IMR-90 (cell line): Measurements from ENCODE around the gene ZNF747. TPM values are rescaled to one million over a fixed set of nuclear protein-coding genes. Genes with fewer than 3 reads are reported as not detected.

Source experiments
- ATAC-seq: fragments of 200-7000 bp; cut with Tn5 transposase; 2 replicates; pipeline ENCODE4 v1.9.1; 2020; ENCODE audit warnings: low read depth, mild to moderate bottlenecking, moderate library complexity
- BruUV-seq: library from RNA; stranded (reverse); fragments of 400-500 nt; replicated peaks from 2 replicates; lab custom pipeline; 2021; lab: Mats Ljungman, UMichigan
- CTCF ChIA-PET: fragments of 300-600 bp; formaldehyde crosslinking; extraction: SDS; loops from one replicate; lab custom pipeline; 2021; ENCODE audit warnings: antibody characterized with exemption; lab: Yijun Ruan, JAX
- POLR2A ChIA-PET: fragments of 300-600 bp; sonication (Branson Sonifier 250); formaldehyde crosslinking; loops from one replicate; lab custom pipeline; 2022; ENCODE audit warnings: antibody characterized with exemption; ENCODE audit not compliant: unreplicated experiment; lab: Charles Lee
- DNase-seq: peaks from one replicate; pipeline ENCODE4 v3.0.0; 2013
- H2AFZ ChIP-seq: replicated peaks from 2 replicates; pipeline ENCODE3; 2013; ENCODE audit warnings: low read length, mild to moderate bottlenecking; ENCODE audit not compliant: poor library complexity
- H2AK5ac ChIP-seq: 2 replicates; pipeline ENCODE4 v1.6.1; 2013; ENCODE audit warnings: low read depth, low read length, inconsistent platforms
- H2AK9ac ChIP-seq: replicated peaks from 2 replicates; pipeline ENCODE3; 2013; ENCODE audit warnings: mild to moderate bottlenecking, low read depth, low read length, moderate library complexity; ENCODE audit not compliant: poor library complexity
- H2BK120ac ChIP-seq: 2 replicates; pipeline ENCODE4 v1.6.1; 2013; ENCODE audit warnings: low read depth, low read length, inconsistent platforms
- H2BK15ac ChIP-seq: 3 replicates; pipeline ENCODE4 v1.6.1; 2013; ENCODE audit warnings: low read depth, low read length, inconsistent platforms
- H2BK20ac ChIP-seq: 2 replicates; pipeline ENCODE4 v1.6.1; 2013; ENCODE audit warnings: low read depth, mild to moderate bottlenecking, inconsistent platforms, low read length, moderate library complexity
- H2BK5ac ChIP-seq: 2 replicates; pipeline ENCODE4 v1.6.1; 2013; ENCODE audit warnings: mild to moderate bottlenecking, low read depth, low read length, inconsistent platforms; ENCODE audit not compliant: poor library complexity, severe bottlenecking
- H3K14ac ChIP-seq: replicated peaks from 2 replicates; pipeline ENCODE4 v1.6.1; 2013; ENCODE audit warnings: low read depth, low read length, inconsistent platforms
- H3K18ac ChIP-seq: 2 replicates; pipeline ENCODE4 v1.6.1; 2013; ENCODE audit warnings: low read depth, low read length, control low read depth
- H3K23ac ChIP-seq: 2 replicates; pipeline ENCODE4 v1.6.1; 2013; ENCODE audit warnings: low read depth, low read length, inconsistent platforms
- H3K27ac ChIP-seq: 2 replicates; pipeline ENCODE4 v1.5.1; 2013; ENCODE audit warnings: mild to moderate bottlenecking, control low read depth, low read length; ENCODE audit not compliant: insufficient read depth
- H3K27me3 ChIP-seq: 2 replicates; pipeline ENCODE4 v1.6.1; 2013; ENCODE audit warnings: low read length; ENCODE audit not compliant: control insufficient read depth, insufficient read depth
- H3K36me3 ChIP-seq: 2 replicates; pipeline ENCODE4 v1.6.1; 2013; ENCODE audit warnings: low read length, mixed read lengths; ENCODE audit not compliant: control insufficient read depth, insufficient read depth
- H3K4ac ChIP-seq: 2 replicates; pipeline ENCODE4 v1.6.1; 2013; ENCODE audit warnings: low read depth, low read length, inconsistent platforms
- H3K4me1 ChIP-seq: 2 replicates; pipeline ENCODE4 v1.6.1; 2013; ENCODE audit warnings: low read length, mixed read lengths; ENCODE audit not compliant: control insufficient read depth, insufficient read depth
- H3K4me2 ChIP-seq: 2 replicates; pipeline ENCODE4 v1.6.1; 2013; ENCODE audit warnings: low read depth, mild to moderate bottlenecking, control low read depth, low read length, moderate library complexity
- H3K4me3 ChIP-seq: 2 replicates; pipeline ENCODE4 v1.5.1; 2013; ENCODE audit warnings: low read depth, mild to moderate bottlenecking, control low read depth, low read length, moderate library complexity; ENCODE audit not compliant: insufficient read depth
- H3K56ac ChIP-seq: 2 replicates; pipeline ENCODE4 v1.6.1; 2013; ENCODE audit warnings: low read length, inconsistent platforms; ENCODE audit not compliant: insufficient read depth; ENCODE audit errors: extremely low read depth
- H3K79me1 ChIP-seq, 2 experiments: 2 replicates each; pipeline ENCODE4 v1.6.1; 2013; ENCODE audit warnings: low read length in 2 of 2, inconsistent platforms in 1 of 2, low read depth in 1 of 2
- H3K9ac ChIP-seq: 2 replicates; pipeline ENCODE4 v1.6.1; 2013; ENCODE audit warnings: low read depth, low read length, control low read depth
- H3K9me1 ChIP-seq: 2 replicates; pipeline ENCODE4 v1.6.1; 2013; ENCODE audit warnings: low read length, inconsistent platforms; ENCODE audit not compliant: insufficient read depth
- H3K9me3 ChIP-seq: 2 replicates; pipeline ENCODE4 v1.6.1; 2013; ENCODE audit warnings: low read length; ENCODE audit not compliant: control insufficient read depth, insufficient read depth
- H4K20me1 ChIP-seq: 2 replicates; pipeline ENCODE4 v1.6.1; 2013; ENCODE audit warnings: low read length, inconsistent platforms; ENCODE audit not compliant: insufficient read depth
- H4K5ac ChIP-seq: 2 replicates; pipeline ENCODE4 v1.6.1; 2013; ENCODE audit warnings: mild to moderate bottlenecking, low read depth, low read length, control low read depth
- H4K8ac ChIP-seq, 2 experiments: 2 replicates each; pipeline ENCODE4 v1.6.1; 2013; ENCODE audit warnings: low read depth in 2 of 2, low read length in 2 of 2, control low read depth in 1 of 2, inconsistent platforms in 1 of 2
- H4K91ac ChIP-seq: 2 replicates; pipeline ENCODE4 v1.6.1; 2013; ENCODE audit warnings: low read depth, low read length, inconsistent platforms; ENCODE audit not compliant: insufficient read depth
- CHD1 ChIP-seq: IDR thresholded peaks from 2 replicates; pipeline ENCODE4 v1.6.1; 2012; ENCODE audit warnings: low read depth, low read length, improper control_type of control experiment
- ELK1 ChIP-seq: fragments of 150-350 bp; IDR thresholded peaks from 2 replicates; pipeline ENCODE4 v1.6.1; 2016; ENCODE audit warnings: low read depth, mild to moderate bottlenecking, low read length, moderate library complexity, borderline replicate concordance
- FOS ChIP-seq: fragments of 150-350 bp; IDR thresholded peaks from 2 replicates; pipeline ENCODE4 v1.6.1; 2016; ENCODE audit warnings: low read depth, low read length
- RAD21 ChIP-seq: IDR thresholded peaks from 2 replicates; pipeline ENCODE4 v1.6.1; 2012; ENCODE audit warnings: low read length, improper control_type of control experiment
- RFX5 ChIP-seq: IDR thresholded peaks from 2 replicates; pipeline ENCODE4 v1.8.0; 2012; ENCODE audit warnings: low read depth, mild to moderate bottlenecking, low read length, moderate library complexity
- WGBS, 2 experiments: methylation state at CpG; one replicate each; pipeline versions ENCODE4 v1.1.5 to v1.1.7; 2013; ENCODE audit warnings: missing lambda C conversion rate in 2 of 2; ENCODE audit not compliant: insufficient read length in 1 of 2; ENCODE audit errors: extremely low coverage in 2 of 2; 5-methylcytosine and 5-hydroxymethylcytosine counted together
- dilution Hi-C: fragments of 300-500 bp; cut with HindIII; formaldehyde crosslinking; loops from one replicate; pipeline ENCODE4 v1.14.3; 2018; ENCODE audit warnings: low sequenced_read_pairs; ENCODE audit not compliant: unreplicated experiment
- in situ Hi-C: fragments of 300-500 bp; cut with MboI; formaldehyde crosslinking; loops from 3 replicates; pipeline ENCODE4 v1.14.3; 2019; ENCODE audit warnings: low sequenced_read_pairs, inconsistent platforms, mixed read lengths
- intact Hi-C: fragments of 100-400 bp; cut with micrococcal nuclease; formaldehyde crosslinking; loops from 2 replicates; pipeline ENCODE4 v1.10.0; 2022
- polyA plus RNA-seq, 3 experiments: library from polyadenylated mRNA; depleted of rRNA; stranded (reverse); fragments of >200 nt; gene quantifications; 2 replicates each; pipeline ENCODE4 v1.2.3, GENCODE V29; 2012; ENCODE audit warnings: low replicate concordance in 1 of 3
- total RNA-seq: library from RNA; depleted of rRNA; stranded (reverse); fragments of >200 nt; gene quantifications from 2 replicates; pipeline ENCODE4 v1.2.3, GENCODE V29; 2012

Gene ZNF747
- total and polyA plus RNA-seq, 2 of the 4 experiments (the other 2 are of a cell fraction): 2.0 to 2.9 TPM

GRCh38 chr16:30491744-30492308 lies 42.8 kb downstream of the ZNF747 start:
- dilution Hi-C loops (no loop called here), intact Hi-C loops (no loop called here), in situ Hi-C loops (no loop called here)
- 0 out of 3 replicates have a peak overlapping the region, but pooled peaks have one; percentile 3 for H2BK15ac ChIP-seq
- H3K4me3 ChIP-seq: no peak overlapping the region
- no peak overlapping the region for H3K4ac ChIP-seq
- H3K36me3 ChIP-seq: no peaks in the 10 kb centered on the region
- H4K91ac ChIP-seq: no peak overlapping the region
- TF ChIP-seq FOS (peak; percentile 34; the same call in 1 of the 2 replicates), RFX5 (no peak), RAD21 (0 out of 2 replicates have a peak, but pooled peaks have one; percentile 7), CHD1 (no peak), ELK1 (no peak)
- H3K9ac ChIP-seq: no peak overlapping the region
- peaks cover 9% of the 10 kb centered on the region for H3K27me3 ChIP-seq
- H2AK9ac ChIP-seq: peak overlapping the region; percentile 38
- no TSS peak for BruUV-seq
- no peaks in the 10 kb centered on the region for H3K9me3 ChIP-seq
- H3K4me1 ChIP-seq: peaks cover 3% of the 10 kb centered on the region; the same call in 1 of the 2 replicates
- ATAC-seq (peak; percentile 92), DNase-seq (peak; percentile 83)
- no peak overlapping the region for H2BK5ac ChIP-seq
- peaks cover 3% of the 10 kb centered on the region; the same call in 1 of the 2 replicates for H3K9me1 ChIP-seq
- no peaks in the 10 kb centered on the region for H4K20me1 ChIP-seq
- H2AK5ac ChIP-seq: no peak overlapping the region
- H2BK20ac ChIP-seq: no peak overlapping the region
- H4K8ac ChIP-seq: no peak overlapping the region
- no peak overlapping the region for H2BK120ac ChIP-seq
- ChIA-PET CTCF (interaction anchor here (0.8 kb wide), 1 partner anchor 47 kb away, joined by 3 read pairs; no protein-coding TSS in a partner anchor), POLR2A (interaction anchor here (0.5 to 0.6 kb wide), 2 partner anchors 10 to 86 kb away, joined by 3 to 6 read pairs; no protein-coding TSS in a partner anchor)
- H4K5ac ChIP-seq: no peak overlapping the region
- no peak overlapping the region for H3K56ac ChIP-seq
- no peak overlapping the region for H3K4me2 ChIP-seq
- no peak overlapping the region for H3K18ac ChIP-seq
- H3K79me1 ChIP-seq: no peaks in the 10 kb centered on the region
- H3K27ac ChIP-seq: no peak overlapping the region
- H3K23ac ChIP-seq: no peak overlapping the region
- H3K14ac ChIP-seq: no peak overlapping the region
- WGBS, 2 experiments: no CpG with 5 or more reads among the region's 6 CpGs
- no peak overlapping the region for H2AFZ ChIP-seq
